Uterus (tissue), 4 donors: ENCODE data around the gene VRK1. TPM values are rescaled to one million over a fixed set of nuclear protein-coding genes. Genes with fewer than 3 reads are reported as not detected.

Experiments used
- DNase-seq, 2 donors: peaks; one replicate each; pipeline ENCODE4 v3.0.0-alpha.2; 2019 to 2020
- H3K27ac ChIP-seq, 2 donors: fragments of 200-600 bp; sonication (generic); 1 replicate in 1 of 2; 2 replicates in 1 of 2; pipeline ENCODE4 v1.5.1; 2016 to 2018
- H3K27me3 ChIP-seq, 2 donors: fragments of 200-600 bp; sonication (generic); one replicate each; pipeline ENCODE4 v1.5.1; 2018 to 2019; ENCODE audit warnings: control low read depth in 1 of 2
- H3K36me3 ChIP-seq, 2 donors: fragments of 200-600 bp; sonication (generic); one replicate each; pipeline ENCODE4 v1.5.1; 2019; ENCODE audit warnings: control low read depth in 1 of 2
- H3K4me1 ChIP-seq, 2 donors: fragments of 200-600 bp; sonication (generic); one replicate each; pipeline ENCODE4 v1.5.1; 2018 to 2019; ENCODE audit warnings: control low read depth in 1 of 2
- H3K4me3 ChIP-seq, 2 donors: fragments of 200-600 bp; sonication (generic); 1 replicate in 1 of 2; 2 replicates in 1 of 2; pipeline ENCODE4 v1.5.1; 2018 to 2019; ENCODE audit warnings: mild to moderate bottlenecking in 1 of 2
- H3K9me3 ChIP-seq, 2 donors: fragments of 200-600 bp; sonication (generic); one replicate each; pipeline ENCODE4 v1.5.1; 2019; ENCODE audit warnings: control low read depth in 1 of 2
- POLR2A ChIP-seq, 2 donors: fragments of 450-650 bp; IDR thresholded peaks; one replicate each; pipeline ENCODE4 v1.6.1; 2016; ENCODE audit warnings: antibody characterized with exemption in 2 of 2, mild to moderate bottlenecking in 1 of 2, moderate library complexity in 1 of 2
- intact Hi-C: fragments of 100-400 bp; cut with DNase I; formaldehyde crosslinking; loops from one replicate; pipeline ENCODE4 v1.15.1; 2023; ENCODE audit warnings: low total_unique reads
- total RNA-seq, 4 donors: library from RNA; depleted of rRNA in 3 of 4; stranded (reverse); fragments of >200 nt in 3 of 4; gene quantifications; one replicate each; pipeline versions ENCODE4 v1.1.0 to v1.2.4, GENCODE V29; 2014 to 2023
- TF ChIP-seq, protein P1 (sequence below), 4 experiments: fragments of 200-600 bp in 2 of 4; fragments of 450-650 bp in 2 of 4; sonication (generic) in 2 of 4; IDR thresholded peaks; one replicate each; pipeline ENCODE4 v1.5.1; 2016 to 2019; ENCODE audit warnings: antibody characterized with exemption in 4 of 4, mild to moderate bottlenecking in 2 of 4, moderate library complexity in 1 of 4
- donor health status: DM: yes; HTN: yes; CAD: no.

The VRK1 gene
- total RNA-seq, 4 donors from 2014 or later: 21.0 to 54.5 (median 37.1) TPM

- intact Hi-C loops: no loop called here
- H3K27ac ChIP-seq: no peak overlapping the region
- TF ChIP-seq POLR2A (IDR thresholded peaks at IDR 0.05): no peak
- TF ChIP-seq, protein P1, sequence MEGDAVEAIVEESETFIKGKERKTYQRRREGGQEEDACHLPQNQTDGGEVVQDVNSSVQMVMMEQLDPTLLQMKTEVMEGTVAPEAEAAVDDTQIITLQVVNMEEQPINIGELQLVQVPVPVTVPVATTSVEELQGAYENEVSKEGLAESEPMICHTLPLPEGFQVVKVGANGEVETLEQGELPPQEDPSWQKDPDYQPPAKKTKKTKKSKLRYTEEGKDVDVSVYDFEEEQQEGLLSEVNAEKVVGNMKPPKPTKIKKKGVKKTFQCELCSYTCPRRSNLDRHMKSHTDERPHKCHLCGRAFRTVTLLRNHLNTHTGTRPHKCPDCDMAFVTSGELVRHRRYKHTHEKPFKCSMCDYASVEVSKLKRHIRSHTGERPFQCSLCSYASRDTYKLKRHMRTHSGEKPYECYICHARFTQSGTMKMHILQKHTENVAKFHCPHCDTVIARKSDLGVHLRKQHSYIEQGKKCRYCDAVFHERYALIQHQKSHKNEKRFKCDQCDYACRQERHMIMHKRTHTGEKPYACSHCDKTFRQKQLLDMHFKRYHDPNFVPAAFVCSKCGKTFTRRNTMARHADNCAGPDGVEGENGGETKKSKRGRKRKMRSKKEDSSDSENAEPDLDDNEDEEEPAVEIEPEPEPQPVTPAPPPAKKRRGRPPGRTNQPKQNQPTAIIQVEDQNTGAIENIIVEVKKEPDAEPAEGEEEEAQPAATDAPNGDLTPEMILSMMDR (IDR thresholded peaks at IDR 0.05): no peak
- H3K9me3 ChIP-seq: no peaks in the 10 kb centered on the region
- no peaks in the 10 kb centered on the region for H3K36me3 ChIP-seq
- no peaks in the 10 kb centered on the region for H3K27me3 ChIP-seq
- H3K4me3 ChIP-seq: no peak overlapping the region
- no peaks in the 10 kb centered on the region for H3K4me1 ChIP-seq
- DNase-seq: no peak
These were observed 106.4 kb downstream of the VRK1 start for GRCh38 chr14:96903444-96904023.

DNA sequence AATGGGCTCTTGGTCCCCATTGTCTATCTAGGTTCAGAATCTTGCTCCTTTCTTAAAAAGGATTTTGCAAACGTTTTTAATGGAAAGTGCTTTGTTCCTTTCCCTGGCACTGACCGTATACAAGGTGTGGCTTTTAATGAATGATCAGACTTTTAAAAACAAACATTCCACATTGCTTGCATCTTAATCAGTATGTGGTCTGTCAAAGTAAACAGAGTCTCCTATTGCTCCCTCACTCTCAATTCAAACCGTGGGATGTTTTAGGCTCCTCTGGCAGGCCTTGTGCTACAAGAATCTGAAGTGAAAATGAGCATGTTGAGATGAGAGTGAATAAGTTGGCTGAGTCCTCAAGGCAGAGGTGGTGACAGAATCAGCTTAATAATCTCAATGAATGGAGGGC lies 107.0 kb downstream of the VRK1 start:
- DNase-seq: no peak
- no peak for TF ChIP-seq POLR2A (IDR thresholded peaks at IDR 0.05)
- TF ChIP-seq, protein P1 (IDR thresholded peaks at IDR 0.05): no peak
- H3K4me3 ChIP-seq: no peak overlapping the region
- no peaks in the 10 kb centered on the region for H3K27me3 ChIP-seq
- intact Hi-C loops: no loop called here
- no peak overlapping the region for H3K27ac ChIP-seq
- no peaks in the 10 kb centered on the region for H3K4me1 ChIP-seq
- no peaks in the 10 kb centered on the region for H3K36me3 ChIP-seq
- no peaks in the 10 kb centered on the region for H3K9me3 ChIP-seq

GRCh38 chr14:96905065-96905464 lies 107.9 kb downstream of the VRK1 start:
- Histone ChIP-seq H3K27ac (no peak overlapping the region), H3K27me3 (no peaks in the 10 kb centered on the region), H3K36me3 (no peaks in the 10 kb centered on the region), H3K4me3 (no peak overlapping the region), H3K9me3 (no peaks in the 10 kb centered on the region), H3K4me1 (no peaks in the 10 kb centered on the region)
- intact Hi-C loops: no loop called here
- TF ChIP-seq POLR2A (IDR thresholded peaks at IDR 0.05): no peak
- TF ChIP-seq, protein P1 (IDR thresholded peaks at IDR 0.05): no peak
- DNase-seq: no peak

- no peak overlapping the region for H3K27ac ChIP-seq
- H3K36me3 ChIP-seq: no peaks in the 10 kb centered on the region
- H3K4me3 ChIP-seq: no peak overlapping the region
- TF ChIP-seq POLR2A (IDR thresholded peaks at IDR 0.05): no peak
- TF ChIP-seq, protein P1 (IDR thresholded peaks at IDR 0.05): no peak
- H3K4me1 ChIP-seq: no peaks in the 10 kb centered on the region
- no peak for DNase-seq
- no peaks in the 10 kb centered on the region for H3K9me3 ChIP-seq
- intact Hi-C loops: no loop called here
- no peaks in the 10 kb centered on the region for H3K27me3 ChIP-seq
These were observed 108.6 kb downstream of the VRK1 start for GRCh38 chr14:96905825-96906224.

DNA sequence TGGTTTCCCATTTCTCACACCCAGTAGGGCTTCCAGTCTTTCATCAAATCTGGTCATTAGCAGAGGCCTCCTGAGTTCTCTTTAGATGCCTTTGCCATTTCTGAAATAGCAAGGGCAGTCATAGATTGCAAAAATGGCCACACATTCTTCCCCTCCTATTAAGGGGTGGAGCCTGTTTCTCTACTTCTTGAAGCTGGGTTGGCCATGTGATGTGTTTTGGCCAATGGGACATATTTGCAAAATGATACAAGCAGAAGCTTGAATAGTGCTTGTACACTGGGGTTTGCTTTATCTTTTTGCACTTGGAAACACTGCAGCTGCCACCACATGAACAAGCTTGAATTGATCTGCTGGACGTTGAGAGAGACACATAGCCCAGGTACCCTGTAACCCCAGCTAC lies 109.3 kb downstream of the VRK1 start:
- Histone ChIP-seq H3K4me1 (no peaks in the 10 kb centered on the region), H3K4me3 (no peak overlapping the region), H3K27me3 (no peaks in the 10 kb centered on the region), H3K9me3 (no peaks in the 10 kb centered on the region), H3K27ac (no peak overlapping the region), H3K36me3 (no peaks in the 10 kb centered on the region)
- TF ChIP-seq, protein P1 (IDR thresholded peaks at IDR 0.05): no peak
- no peak for TF ChIP-seq POLR2A (IDR thresholded peaks at IDR 0.05)
- intact Hi-C loops: no loop called here
- no peak for DNase-seq
